Measurements from ENCODE around the gene PTPRE. TPM values are rescaled to one million over a fixed set of nuclear protein-coding genes. Genes with fewer than 3 reads are reported as not detected.

Gene PTPRE
- total and polyA plus RNA-seq, 2 donors, result 5.7 to 15.9 TPM

GRCh38 chr10:127875916-127876315 lies 31.0 kb upstream of the PTPRE start:
- 88% methylated on average over 5 of the region's 5 CpGs for WGBS
- no peaks in the 10 kb centered on the region for H3K36me3 ChIP-seq (ENCODE audit: insufficient read depth)
- DNase-seq (ENCODE audit: extremely low spot score), result no peak
- no peaks in the 10 kb centered on the region for H3K4me1 ChIP-seq (ENCODE audit: insufficient read depth)
- no peak overlapping the region for H3K4me3 ChIP-seq (ENCODE audit: low read depth, low read length)
- H3K27ac ChIP-seq (ENCODE audit: low read depth), result no peak overlapping the region

- DNase-seq (ENCODE audit: extremely low spot score), result no peak
- no peaks in the 10 kb centered on the region for H3K4me1 ChIP-seq (ENCODE audit: insufficient read depth)
- H3K4me3 ChIP-seq (ENCODE audit: low read depth, low read length), result no peak overlapping the region
- no peaks in the 10 kb centered on the region for H3K36me3 ChIP-seq (ENCODE audit: insufficient read depth)
- no peak overlapping the region for H3K27ac ChIP-seq (ENCODE audit: low read depth)
- 90% methylated on average over 4 of the region's 4 CpGs for WGBS
Observed at GRCh38 chr10:127877116-127877515, 29.8 kb upstream of the PTPRE start.

GRCh38 chr10:127877699-127878098 lies 29.2 kb upstream of the PTPRE start:
- Histone ChIP-seq H3K36me3 (ENCODE audit: insufficient read depth) (no peaks in the 10 kb centered on the region), H3K4me3 (ENCODE audit: low read depth, low read length) (no peak overlapping the region), H3K4me1 (ENCODE audit: insufficient read depth) (no peaks in the 10 kb centered on the region), H3K27ac (ENCODE audit: low read depth) (no peak overlapping the region)
- no peak for DNase-seq (ENCODE audit: extremely low spot score)
- 74% methylated on average over 5 of the region's 5 CpGs for WGBS

GRCh38 chr10:127878475-127879055 lies 28.3 kb upstream of the PTPRE start:
- 80% methylated on average over 4 of the region's 4 CpGs for WGBS
- Histone ChIP-seq H3K27ac (ENCODE audit: low read depth) (no peak overlapping the region), H3K4me1 (ENCODE audit: insufficient read depth) (no peaks in the 10 kb centered on the region), H3K36me3 (ENCODE audit: insufficient read depth) (no peaks in the 10 kb centered on the region), H3K4me3 (ENCODE audit: low read depth, low read length) (no peak overlapping the region)
- DNase-seq (ENCODE audit: extremely low spot score), result no peak

GRCh38 chr10:127880557-127880956 lies 26.3 kb upstream of the PTPRE start:
- DNase-seq (ENCODE audit: extremely low spot score), result no peak
- no peak overlapping the region for H3K4me3 ChIP-seq (ENCODE audit: low read depth, low read length)
- 35% methylated on average over 2 of the region's 2 CpGs for WGBS
- H3K36me3 ChIP-seq (ENCODE audit: insufficient read depth), result no peaks in the 10 kb centered on the region
- no peaks in the 10 kb centered on the region for H3K4me1 ChIP-seq (ENCODE audit: insufficient read depth)
- H3K27ac ChIP-seq (ENCODE audit: low read depth), result no peak overlapping the region

GRCh38 chr10:127881262-127881661 lies 25.6 kb upstream of the PTPRE start:
- H3K4me3 ChIP-seq (ENCODE audit: low read depth, low read length), result no peak overlapping the region
- H3K36me3 ChIP-seq (ENCODE audit: insufficient read depth), result no peaks in the 10 kb centered on the region
- 91% methylated on average over 8 of the region's 8 CpGs for WGBS
- H3K27ac ChIP-seq (ENCODE audit: low read depth), result no peak overlapping the region
- no peaks in the 10 kb centered on the region for H3K4me1 ChIP-seq (ENCODE audit: insufficient read depth)
- no peak for DNase-seq (ENCODE audit: extremely low spot score)

- H3K4me3 ChIP-seq (ENCODE audit: low read depth, low read length), result no peak overlapping the region
- DNase-seq (ENCODE audit: extremely low spot score), result no peak
- 81% methylated on average over 8 of the region's 8 CpGs for WGBS
- no peak overlapping the region for H3K27ac ChIP-seq (ENCODE audit: low read depth)
- H3K36me3 ChIP-seq (ENCODE audit: insufficient read depth), result no peaks in the 10 kb centered on the region
- no peaks in the 10 kb centered on the region for H3K4me1 ChIP-seq (ENCODE audit: insufficient read depth)
Observed at GRCh38 chr10:127882391-127882790, 24.5 kb upstream of the PTPRE start.

GRCh38 chr10:127882801-127883459 lies 24.0 kb upstream of the PTPRE start:
- 83% methylated on average over 4 of the region's 4 CpGs for WGBS
- no peak for DNase-seq (ENCODE audit: extremely low spot score)
- Histone ChIP-seq H3K27ac (ENCODE audit: low read depth) (no peak overlapping the region), H3K36me3 (ENCODE audit: insufficient read depth) (no peaks in the 10 kb centered on the region), H3K4me1 (ENCODE audit: insufficient read depth) (no peaks in the 10 kb centered on the region), H3K4me3 (ENCODE audit: low read depth, low read length) (no peak overlapping the region)

GRCh38 chr10:127883516-127883915 lies 23.4 kb upstream of the PTPRE start:
- no peak overlapping the region for H3K4me3 ChIP-seq (ENCODE audit: low read depth, low read length)
- H3K4me1 ChIP-seq (ENCODE audit: insufficient read depth), result no peaks in the 10 kb centered on the region
- WGBS, result 85% methylated on average over 10 of the region's 10 CpGs
- H3K27ac ChIP-seq (ENCODE audit: low read depth), result no peak overlapping the region
- DNase-seq (ENCODE audit: extremely low spot score), result no peak
- H3K36me3 ChIP-seq (ENCODE audit: insufficient read depth), result no peaks in the 10 kb centered on the region

GRCh38 chr10:127884501-127884900 lies 22.4 kb upstream of the PTPRE start:
- Histone ChIP-seq H3K27ac (ENCODE audit: low read depth) (no peak overlapping the region), H3K4me1 (ENCODE audit: insufficient read depth) (no peaks in the 10 kb centered on the region), H3K36me3 (ENCODE audit: insufficient read depth) (no peaks in the 10 kb centered on the region), H3K4me3 (ENCODE audit: low read depth, low read length) (no peak overlapping the region)
- WGBS, result 78% methylated on average over 5 of the region's 5 CpGs
- DNase-seq (ENCODE audit: extremely low spot score), result no peak

- Histone ChIP-seq H3K36me3 (ENCODE audit: insufficient read depth) (no peaks in the 10 kb centered on the region), H3K4me1 (ENCODE audit: insufficient read depth) (no peaks in the 10 kb centered on the region), H3K4me3 (ENCODE audit: low read depth, low read length) (no peak overlapping the region), H3K27ac (ENCODE audit: low read depth) (no peak overlapping the region)
- 89% methylated on average over 12 of the region's 12 CpGs for WGBS
- no peak for DNase-seq (ENCODE audit: extremely low spot score)
Observed at GRCh38 chr10:127886371-127887051, 20.4 kb upstream of the PTPRE start.

GRCh38 chr10:127887541-127888415 lies 19.1 kb upstream of the PTPRE start:
- no peak overlapping the region for H3K4me3 ChIP-seq (ENCODE audit: low read depth, low read length)
- 72% methylated on average over 16 of the region's 16 CpGs for WGBS
- H3K4me1 ChIP-seq (ENCODE audit: insufficient read depth), result no peaks in the 10 kb centered on the region
- DNase-seq (ENCODE audit: extremely low spot score), result no peak
- H3K27ac ChIP-seq (ENCODE audit: low read depth), result no peak overlapping the region
- H3K36me3 ChIP-seq (ENCODE audit: insufficient read depth), result no peaks in the 10 kb centered on the region

GRCh38 chr10:127888521-127889312 lies 18.2 kb upstream of the PTPRE start:
- Histone ChIP-seq H3K4me1 (ENCODE audit: insufficient read depth) (no peaks in the 10 kb centered on the region), H3K27ac (ENCODE audit: low read depth) (no peak overlapping the region), H3K36me3 (ENCODE audit: insufficient read depth) (no peaks in the 10 kb centered on the region), H3K4me3 (ENCODE audit: low read depth, low read length) (no peak overlapping the region)
- WGBS, result 81% methylated on average over 13 of the region's 13 CpGs
- no peak for DNase-seq (ENCODE audit: extremely low spot score)
